Coronary artery (tissue), 2 donors: Measurements from ENCODE around the gene TTC22.
A peak's percentile ranks its signal among the peaks of the same experiment; 100 is the strongest.

Experiments used
- DNase-seq: peaks from one replicate; pipeline ENCODE4 v3.0.0-alpha.2; 2017; ENCODE audit warnings: low spot score
- H3K27ac ChIP-seq, 2 donors: fragments of 200-600 bp; sonication (generic); one replicate each; pipeline ENCODE4 v1.5.1; 2016 to 2019
- H3K4me3 ChIP-seq: fragments of 200-600 bp; sonication (generic); 2 replicates; pipeline ENCODE4 v1.5.1; 2016; ENCODE audit warnings: mild to moderate bottlenecking, moderate library complexity
- TF ChIP-seq, protein P1 (sequence below): fragments of 200-600 bp; sonication (generic); IDR thresholded peaks from one replicate; pipeline ENCODE4 v1.5.1; 2019; ENCODE audit warnings: antibody characterized with exemption

The TTC22 gene

DNA sequence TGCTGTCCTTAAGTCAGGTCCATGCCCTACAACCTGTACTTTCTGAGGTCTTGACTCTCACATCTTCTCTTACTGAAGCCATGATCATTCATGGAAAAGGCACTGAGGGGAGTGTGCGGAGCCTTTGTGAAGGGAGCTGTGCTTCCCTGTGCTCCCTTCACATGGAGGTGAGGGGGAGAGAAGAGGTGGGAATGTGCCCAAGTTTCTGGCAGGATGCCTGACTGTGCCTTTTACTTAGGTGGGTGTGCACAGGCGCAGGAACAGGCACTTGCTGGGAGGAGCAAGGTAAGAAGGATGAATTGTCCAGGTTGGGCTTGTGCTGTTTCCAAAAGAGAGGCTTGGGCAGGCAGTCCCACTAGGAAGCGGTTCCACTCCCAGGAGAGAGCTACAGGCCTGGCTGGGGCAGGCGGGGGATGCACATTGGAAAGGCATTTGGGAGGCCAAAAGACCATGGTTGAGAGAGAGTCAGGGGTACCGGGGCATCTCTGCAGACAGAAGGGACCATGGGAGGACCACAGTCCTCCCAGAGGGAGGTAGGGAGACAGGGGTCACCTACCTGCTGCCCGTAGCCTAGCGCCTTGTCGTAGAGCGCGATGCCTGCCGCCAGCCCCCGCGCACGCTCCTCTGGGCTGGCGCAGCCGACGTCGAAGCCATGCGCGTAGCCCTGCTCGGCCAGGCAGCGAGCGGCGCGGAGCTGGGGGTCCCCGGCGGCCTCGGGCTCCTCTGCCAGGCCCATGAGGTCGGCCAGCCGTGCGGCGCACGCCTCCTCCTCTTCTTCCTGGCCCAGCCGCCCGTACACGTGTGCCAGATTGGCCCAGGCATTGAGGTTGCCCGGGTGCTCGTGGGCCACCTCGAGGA lies 853 bp downstream of the TTC22 start:
- Histone ChIP-seq H3K27ac (no peak overlapping the region), H3K4me3 (peak overlapping the region; percentile 63)
- TF ChIP-seq, protein P1, sequence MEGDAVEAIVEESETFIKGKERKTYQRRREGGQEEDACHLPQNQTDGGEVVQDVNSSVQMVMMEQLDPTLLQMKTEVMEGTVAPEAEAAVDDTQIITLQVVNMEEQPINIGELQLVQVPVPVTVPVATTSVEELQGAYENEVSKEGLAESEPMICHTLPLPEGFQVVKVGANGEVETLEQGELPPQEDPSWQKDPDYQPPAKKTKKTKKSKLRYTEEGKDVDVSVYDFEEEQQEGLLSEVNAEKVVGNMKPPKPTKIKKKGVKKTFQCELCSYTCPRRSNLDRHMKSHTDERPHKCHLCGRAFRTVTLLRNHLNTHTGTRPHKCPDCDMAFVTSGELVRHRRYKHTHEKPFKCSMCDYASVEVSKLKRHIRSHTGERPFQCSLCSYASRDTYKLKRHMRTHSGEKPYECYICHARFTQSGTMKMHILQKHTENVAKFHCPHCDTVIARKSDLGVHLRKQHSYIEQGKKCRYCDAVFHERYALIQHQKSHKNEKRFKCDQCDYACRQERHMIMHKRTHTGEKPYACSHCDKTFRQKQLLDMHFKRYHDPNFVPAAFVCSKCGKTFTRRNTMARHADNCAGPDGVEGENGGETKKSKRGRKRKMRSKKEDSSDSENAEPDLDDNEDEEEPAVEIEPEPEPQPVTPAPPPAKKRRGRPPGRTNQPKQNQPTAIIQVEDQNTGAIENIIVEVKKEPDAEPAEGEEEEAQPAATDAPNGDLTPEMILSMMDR, result no peak
- DNase-seq, result no peak

DNA sequence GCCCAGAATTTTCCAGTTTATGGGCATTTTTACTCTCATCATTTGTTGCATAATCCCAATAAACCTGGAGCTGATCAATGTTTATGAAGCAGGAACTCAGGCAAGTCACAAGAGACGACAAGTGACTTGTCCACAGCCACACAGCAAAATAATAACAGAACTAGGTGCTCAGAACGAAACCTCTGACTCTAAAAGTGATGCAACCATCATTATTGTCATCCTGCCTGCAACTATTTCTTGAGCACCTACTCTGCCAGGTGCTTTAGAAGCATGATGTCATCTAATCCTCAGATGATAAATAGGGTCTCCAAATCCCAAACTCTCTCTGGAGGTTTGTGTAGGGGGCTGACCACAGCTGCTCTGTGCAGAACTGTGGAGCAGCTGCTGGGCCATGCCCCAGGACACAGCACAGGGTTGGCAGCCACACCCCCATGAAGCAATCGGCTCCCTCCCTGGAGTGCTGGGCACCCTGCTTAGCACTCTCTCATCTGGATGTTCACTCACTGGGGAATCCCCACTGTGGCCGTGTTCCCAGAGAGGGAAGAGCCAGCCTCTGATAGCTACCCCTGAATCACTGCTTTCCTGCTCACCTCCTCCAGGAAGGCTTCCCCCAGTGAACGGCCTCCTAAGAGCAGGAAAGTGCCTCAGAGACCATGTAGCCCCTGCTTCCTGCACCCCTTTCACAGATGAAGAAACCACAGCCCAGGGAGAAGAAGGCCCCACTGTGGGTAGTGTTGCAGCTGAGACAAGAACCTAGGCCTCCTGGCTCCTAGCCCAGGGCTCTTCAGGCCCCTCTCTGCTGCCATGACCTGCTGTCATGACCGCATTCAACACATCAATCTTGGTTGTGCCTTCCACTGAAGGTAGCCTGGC lies 2.1 kb downstream of the TTC22 start:
- Histone ChIP-seq H3K27ac (no peak overlapping the region), H3K4me3 (no peak overlapping the region)
- no peak for DNase-seq
- TF ChIP-seq, protein P1, result no peak

DNA sequence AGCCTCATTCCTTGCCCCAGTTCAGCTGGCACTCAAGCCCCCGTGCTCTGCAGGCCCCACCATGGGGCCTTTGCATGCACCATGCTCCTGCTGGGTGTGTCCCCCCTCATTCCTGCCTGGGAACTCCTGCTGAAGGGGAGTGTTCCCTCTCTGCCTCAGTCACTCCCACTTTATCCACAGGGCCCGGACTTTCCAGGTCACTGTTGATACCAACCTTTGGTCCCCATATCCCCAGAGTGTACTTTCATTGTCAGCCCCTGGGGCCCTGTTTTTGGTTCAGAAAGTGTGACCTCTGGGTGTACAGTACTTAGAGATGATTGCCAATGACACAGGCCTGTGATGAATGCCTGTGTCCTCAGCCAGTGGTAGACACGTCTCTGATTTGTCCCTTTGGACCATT lies 2.9 kb downstream of the TTC22 start:
- DNase-seq, result no peak
- H3K4me3 ChIP-seq, result no peak overlapping the region
- H3K27ac ChIP-seq, result no peak overlapping the region
- TF ChIP-seq, protein P1, result no peak

DNA sequence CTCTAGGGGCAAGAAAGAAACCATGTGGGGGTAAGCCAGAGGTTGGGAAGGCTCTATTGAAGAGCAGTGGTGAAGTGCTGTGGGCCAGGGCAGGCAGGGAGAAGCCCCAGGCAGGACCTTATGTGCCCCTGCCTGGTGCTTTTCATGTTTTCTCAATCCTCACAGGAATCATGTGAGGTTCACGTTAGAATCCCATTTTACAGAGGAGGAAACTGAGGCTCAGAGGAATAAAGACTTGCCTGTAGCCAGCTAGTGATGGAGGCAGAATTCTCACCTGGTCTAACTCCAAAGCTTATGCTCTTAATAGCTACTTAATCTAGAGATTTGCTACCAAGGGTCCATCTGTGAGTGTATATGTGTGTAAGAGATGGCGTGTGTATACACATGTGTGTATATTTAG lies 4.2 kb downstream of the TTC22 start:
- Histone ChIP-seq H3K27ac (no peak overlapping the region), H3K4me3 (no peak overlapping the region)
- TF ChIP-seq, protein P1, result no peak
- no peak for DNase-seq

DNA sequence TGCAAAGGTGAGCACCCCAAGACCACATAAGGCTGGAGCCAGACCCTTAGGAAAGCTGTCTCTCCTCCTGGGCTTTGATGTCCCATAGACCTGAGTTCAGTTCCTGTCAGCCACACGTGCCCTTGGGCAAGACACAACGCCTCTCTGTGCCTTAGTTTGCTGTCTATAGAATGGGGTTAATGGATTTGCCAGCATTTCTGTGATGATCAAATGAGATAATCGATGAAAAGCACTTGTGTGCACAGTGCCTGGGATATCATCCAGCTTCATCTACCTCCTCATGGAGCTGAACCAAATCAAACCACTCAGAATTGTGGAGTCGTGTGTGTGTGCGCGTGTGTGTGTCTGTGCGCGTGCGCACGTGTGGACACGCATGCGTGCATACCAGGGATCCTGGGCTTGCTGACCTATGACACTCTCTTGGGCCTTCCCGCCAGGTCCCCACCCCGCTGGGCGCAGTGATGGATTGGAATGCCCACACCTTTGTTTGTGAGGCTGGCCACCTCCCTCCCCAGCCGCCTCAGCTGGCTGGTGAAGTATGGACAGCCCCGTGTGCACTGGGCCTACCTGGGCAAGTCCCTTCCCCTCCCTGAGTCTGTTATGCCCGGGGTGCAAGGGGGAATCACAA lies 5.2 kb downstream of the TTC22 start:
- TF ChIP-seq, protein P1, result no peak
- Histone ChIP-seq H3K4me3 (no peak overlapping the region), H3K27ac (no peak overlapping the region)
- DNase-seq, result no peak

DNA sequence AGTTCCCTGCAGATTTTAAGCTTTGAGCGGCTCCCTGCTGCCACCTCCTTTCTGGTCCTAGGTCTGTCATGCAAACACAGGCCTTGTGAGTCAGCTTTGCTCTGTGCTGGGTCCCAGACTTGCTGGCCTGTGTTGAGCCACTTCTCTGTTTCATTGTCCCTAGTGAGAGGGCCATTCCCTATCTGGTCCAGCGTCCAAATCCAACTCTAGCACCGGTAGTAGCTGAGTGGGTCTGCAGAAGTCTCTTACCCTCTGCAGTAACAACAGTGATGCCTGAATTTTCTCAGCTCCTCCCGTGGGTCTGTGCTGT lies 5.8 kb downstream of the TTC22 start:
- DNase-seq, result no peak
- Histone ChIP-seq H3K4me3 (no peak overlapping the region), H3K27ac (no peak overlapping the region)
- TF ChIP-seq, protein P1, result no peak
